DND-41 (cell line): Measurements from ENCODE around the gene PRPSAP1.

ENCODE experiments used
- EZH2 ChIP-seq: IDR thresholded peaks from 3 replicates; pipeline ENCODE4 v1.6.1; 2012; ENCODE audit warnings: borderline replicate concordance, low read depth, mild to moderate bottlenecking, moderate library complexity, low read length, inconsistent platforms; ENCODE audit not compliant: severe bottlenecking
- TF ChIP-seq, protein P1 (sequence below): IDR thresholded peaks from 2 replicates; pipeline ENCODE4 v1.5.1; 2012; ENCODE audit warnings: borderline replicate concordance, low read length, moderate library complexity, mild to moderate bottlenecking; ENCODE audit not compliant: poor library complexity, severe bottlenecking; ENCODE audit errors: extremely low read depth

DNA sequence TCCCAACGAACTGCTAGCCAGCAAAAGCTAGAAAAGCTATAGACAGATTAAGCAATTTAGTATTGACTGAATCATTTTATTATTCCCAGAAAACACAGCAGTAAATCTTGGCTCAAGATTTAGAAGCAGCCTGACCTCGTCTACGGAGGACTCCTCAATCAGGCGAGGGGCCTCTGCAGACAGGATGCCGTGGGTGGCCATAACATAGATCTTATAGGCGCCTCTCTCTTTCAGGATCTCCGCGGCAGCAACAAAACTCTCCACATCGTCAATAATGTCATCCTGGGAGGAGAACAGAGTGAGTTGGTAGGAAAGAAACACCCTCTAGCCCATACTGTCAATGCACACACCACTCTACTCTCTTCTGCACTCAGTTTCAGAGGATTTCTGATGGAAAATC lies 41.0 kb downstream of the PRPSAP1 start:
- TF ChIP-seq, protein P1, sequence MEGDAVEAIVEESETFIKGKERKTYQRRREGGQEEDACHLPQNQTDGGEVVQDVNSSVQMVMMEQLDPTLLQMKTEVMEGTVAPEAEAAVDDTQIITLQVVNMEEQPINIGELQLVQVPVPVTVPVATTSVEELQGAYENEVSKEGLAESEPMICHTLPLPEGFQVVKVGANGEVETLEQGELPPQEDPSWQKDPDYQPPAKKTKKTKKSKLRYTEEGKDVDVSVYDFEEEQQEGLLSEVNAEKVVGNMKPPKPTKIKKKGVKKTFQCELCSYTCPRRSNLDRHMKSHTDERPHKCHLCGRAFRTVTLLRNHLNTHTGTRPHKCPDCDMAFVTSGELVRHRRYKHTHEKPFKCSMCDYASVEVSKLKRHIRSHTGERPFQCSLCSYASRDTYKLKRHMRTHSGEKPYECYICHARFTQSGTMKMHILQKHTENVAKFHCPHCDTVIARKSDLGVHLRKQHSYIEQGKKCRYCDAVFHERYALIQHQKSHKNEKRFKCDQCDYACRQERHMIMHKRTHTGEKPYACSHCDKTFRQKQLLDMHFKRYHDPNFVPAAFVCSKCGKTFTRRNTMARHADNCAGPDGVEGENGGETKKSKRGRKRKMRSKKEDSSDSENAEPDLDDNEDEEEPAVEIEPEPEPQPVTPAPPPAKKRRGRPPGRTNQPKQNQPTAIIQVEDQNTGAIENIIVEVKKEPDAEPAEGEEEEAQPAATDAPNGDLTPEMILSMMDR = no peak
- no peak for TF ChIP-seq EZH2
